ENCODE data around the gene HCN3. TPM values are rescaled to one million over a fixed set of nuclear protein-coding genes. Genes with fewer than 3 reads are reported as not detected.

The HCN3 gene
- total and polyA plus RNA-seq, 2 of the 13 experiments (the other 11 are each of a cell fraction or from before 2014, with no cell fraction given), result 2.4 to 10.2 TPM

GRCh38 chr1:155304558-155305063, 27.3 kb downstream of the HCN3 start (continued):
- TF ChIP-seq KLF16 (CRISPR knock-in tag; IDR thresholded peaks at IDR 0.05), result 0 out of 4 replicates have a peak, but pooled peaks of 1 of the 2 experiments have one; percentile 13
- TF ChIP-seq TARDBP (CRISPR knock-in tag; IDR thresholded peaks at IDR 0.05), result peak; percentile 41; the same call in 1 of the 2 replicates
- 0 out of 2 replicates have a peak, but pooled peaks have one; percentile 21 for TF ChIP-seq PPARG (CRISPR knock-in tag; conservative IDR thresholded peaks at IDR 0.05)
- 0 out of 2 replicates have a peak, but pooled peaks have one; percentile 22 for TF ChIP-seq GATAD1 (CRISPR knock-in tag; IDR thresholded peaks at IDR 0.05)
- 0 out of 2 replicates have a peak, but pooled peaks have one; percentile 52 for TF ChIP-seq ZNF232 (CRISPR knock-in tag; IDR thresholded peaks at IDR 0.05; ENCODE audit: borderline replicate concordance)
- 0 out of 2 replicates have a peak, but pooled peaks have one; percentile 17 for TF ChIP-seq CSRNP1 (CRISPR knock-in tag; IDR thresholded peaks at IDR 0.05)
- TF ChIP-seq ZNF607 (CRISPR knock-in tag; IDR thresholded peaks at IDR 0.05; ENCODE audit: borderline replicate concordance), result 0 out of 2 replicates have a peak, but pooled peaks have one; percentile 19
- peak; percentile 9; the same call in 1 of the 2 replicates for TF ChIP-seq STAG1 (CRISPR knock-in tag; IDR thresholded peaks at IDR 0.05)
- TF ChIP-seq ELF3 (CRISPR knock-in tag; IDR thresholded peaks at IDR 0.05), result 0 out of 2 replicates have a peak, but pooled peaks have one; percentile 35
- TF ChIP-seq ZNF431 (CRISPR knock-in tag; IDR thresholded peaks at IDR 0.05; ENCODE audit: borderline replicate concordance, low read depth), result 0 out of 2 replicates have a peak, but pooled peaks have one; percentile 33
- 0 out of 2 replicates have a peak, but pooled peaks have one; percentile 17 for TF ChIP-seq MEF2D (CRISPR knock-in tag; IDR thresholded peaks at IDR 0.05)
- TF ChIP-seq ARID4A (CRISPR knock-in tag; IDR thresholded peaks at IDR 0.05; ENCODE audit: borderline replicate concordance), result peak; percentile 65; the same call in 1 of the 2 replicates
- TF ChIP-seq ZNF343 (CRISPR knock-in tag; IDR thresholded peaks at IDR 0.05), result 0 out of 2 replicates have a peak, but pooled peaks have one; percentile 1
- TF ChIP-seq ZSCAN9 (CRISPR knock-in tag; IDR thresholded peaks at IDR 0.05; ENCODE audit: borderline replicate concordance), result 0 out of 2 replicates have a peak, but pooled peaks have one; percentile 30
- TF ChIP-seq SNAPC2 (CRISPR knock-in tag; IDR thresholded peaks at IDR 0.05), result peak; percentile 72; the same call in 1 of the 2 replicates
